AG20443 (cell line): ENCODE data around the gene RNGTT.

Experiments
- DNase-seq: peaks from one replicate; pipeline ENCODE4 v3.0.0; 2012; ENCODE audit warnings: low spot score, mixed read lengths

Gene RNGTT

GRCh38 chr6:88653936-88654335, 309.5 kb downstream of the RNGTT start:
- no peak for DNase-seq

DNA sequence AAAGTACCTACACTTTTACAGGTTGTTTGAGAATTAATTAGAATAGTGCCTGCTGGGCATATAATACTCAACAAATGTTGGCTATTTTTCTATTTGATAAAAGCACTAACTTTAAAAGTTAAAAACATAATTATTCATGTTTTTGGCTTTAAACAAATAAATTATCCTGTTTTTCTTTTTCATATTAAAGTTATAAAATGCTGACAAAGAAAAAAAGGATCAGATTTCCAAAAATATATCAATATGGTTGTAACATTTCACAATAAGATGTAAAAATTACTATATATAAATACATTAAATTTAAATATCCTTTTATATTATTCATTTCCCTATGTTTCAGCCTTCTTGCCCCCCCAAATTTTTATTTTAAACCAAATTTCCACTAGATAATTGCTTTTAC, 312.0 kb downstream of the RNGTT start:
- no peak for DNase-seq

DNA sequence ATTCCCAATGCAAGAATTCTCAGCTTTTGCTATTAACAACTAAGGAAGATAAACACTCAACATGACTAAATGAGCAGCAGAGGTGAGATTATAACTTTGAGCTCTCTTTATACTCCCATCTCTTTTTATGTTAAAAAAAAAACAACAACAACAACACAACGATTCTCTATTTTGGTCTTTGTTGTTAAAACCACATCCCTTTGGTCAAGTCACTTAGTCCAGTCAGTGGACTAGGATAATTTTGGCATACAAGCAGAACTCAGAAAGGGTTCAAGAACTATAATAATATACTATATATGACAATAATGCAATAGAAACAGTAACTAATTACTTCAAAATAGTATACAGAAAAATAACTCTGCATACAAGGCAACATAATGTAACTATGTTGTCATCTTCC, 312.4 kb downstream of the RNGTT start:
- DNase-seq, result no peak

DNA sequence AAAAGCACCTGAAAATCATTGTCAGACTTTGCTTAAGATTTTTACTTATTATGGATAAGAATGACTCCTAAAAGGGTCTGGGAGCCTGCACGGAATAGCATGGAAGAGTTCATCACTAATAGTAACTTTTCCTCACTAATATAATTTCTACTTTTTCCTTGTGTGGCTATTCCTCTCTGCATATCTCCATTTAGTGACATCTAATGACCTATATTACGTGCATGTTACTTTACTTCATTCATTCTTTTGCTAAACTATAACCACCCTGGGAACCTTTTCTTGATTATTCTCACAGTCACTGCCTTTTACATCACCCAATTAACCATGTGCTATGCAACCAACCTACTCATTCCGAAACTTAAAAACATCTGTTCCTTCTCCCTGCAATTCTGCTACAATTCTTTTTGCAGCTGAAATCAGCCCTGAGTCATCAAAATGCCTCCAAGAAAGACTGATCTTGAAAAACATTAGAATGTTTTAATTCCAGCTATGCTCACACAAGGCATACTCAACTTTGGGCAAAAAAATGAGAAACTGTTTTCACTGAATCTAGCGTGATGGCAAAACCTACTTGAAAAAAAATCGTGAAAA, 313.3 kb downstream of the RNGTT start:
- peak; percentile 55 for DNase-seq

GRCh38 chr6:88641178-88641903, 322.1 kb downstream of the RNGTT start:
- DNase-seq, result no peak

GRCh38 chr6:88637761-88638545, 325.5 kb downstream of the RNGTT start:
- no peak for DNase-seq

DNA sequence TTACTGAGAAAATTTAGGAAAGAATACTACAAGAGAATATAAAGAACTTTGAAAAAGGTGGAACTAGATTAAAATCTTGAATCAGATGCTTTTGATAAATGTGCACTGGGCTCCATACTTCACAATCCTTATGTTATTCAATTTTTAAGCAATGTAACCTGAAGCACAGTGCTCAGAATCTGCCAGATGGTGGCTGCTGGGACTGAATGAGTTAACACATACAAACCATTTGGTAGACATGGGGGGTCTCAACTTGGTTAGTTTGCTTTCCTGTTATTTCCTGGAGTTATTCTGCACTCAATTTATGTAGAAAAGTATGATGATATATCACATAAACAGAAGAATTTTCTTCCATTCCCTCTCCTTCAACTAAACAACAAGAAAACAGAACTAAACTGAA, 326.5 kb downstream of the RNGTT start:
- DNase-seq, result no peak

- no peak for DNase-seq
Measured at GRCh38 chr6:88633782-88634181, 329.6 kb downstream of the RNGTT start.

- DNase-seq, result no peak
Measured at GRCh38 chr6:88631830-88632229, 331.6 kb downstream of the RNGTT start.

- DNase-seq, result no peak
Measured at GRCh38 chr6:88629838-88630494, 333.5 kb downstream of the RNGTT start.

DNA sequence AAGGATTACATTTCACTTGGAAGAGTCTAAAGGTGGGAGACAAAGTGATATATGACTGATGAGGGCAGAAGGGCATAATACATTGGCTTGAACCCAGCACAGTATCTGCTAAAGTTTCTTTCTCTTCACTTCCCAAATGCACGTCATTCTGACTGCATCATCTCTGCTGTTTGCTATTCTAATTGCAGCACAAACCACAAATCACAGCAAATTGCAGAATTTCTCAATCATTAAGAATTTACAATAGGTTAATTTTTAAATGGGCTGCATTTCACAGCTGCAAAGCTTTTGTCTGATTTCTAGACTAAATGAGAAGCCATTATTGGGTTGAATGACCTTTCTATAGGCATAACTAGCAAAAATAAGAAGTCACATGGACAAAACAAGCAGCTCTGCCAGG, 337.0 kb downstream of the RNGTT start:
- DNase-seq, result no peak

DNA sequence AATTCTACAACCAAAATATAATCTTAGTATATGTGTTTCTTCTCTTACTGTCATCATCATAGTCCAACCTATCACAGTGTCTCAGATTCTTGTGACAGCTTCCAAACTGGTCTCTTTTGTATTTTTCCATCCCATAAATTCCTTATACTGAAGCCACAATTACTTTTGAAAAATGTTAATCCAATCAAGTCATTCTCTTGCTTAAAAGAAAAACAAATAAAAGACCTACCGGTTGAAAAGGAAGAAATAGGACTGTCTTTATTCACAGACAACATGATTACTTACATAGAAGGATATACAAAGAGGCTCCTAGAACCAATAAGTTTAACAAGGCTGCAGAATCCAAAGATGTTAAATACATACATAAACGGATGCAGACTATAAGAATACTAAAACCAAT, 339.9 kb downstream of the RNGTT start:
- no peak for DNase-seq

- DNase-seq, result no peak
Measured at GRCh38 chr6:88619951-88620350, 343.5 kb downstream of the RNGTT start.

DNA sequence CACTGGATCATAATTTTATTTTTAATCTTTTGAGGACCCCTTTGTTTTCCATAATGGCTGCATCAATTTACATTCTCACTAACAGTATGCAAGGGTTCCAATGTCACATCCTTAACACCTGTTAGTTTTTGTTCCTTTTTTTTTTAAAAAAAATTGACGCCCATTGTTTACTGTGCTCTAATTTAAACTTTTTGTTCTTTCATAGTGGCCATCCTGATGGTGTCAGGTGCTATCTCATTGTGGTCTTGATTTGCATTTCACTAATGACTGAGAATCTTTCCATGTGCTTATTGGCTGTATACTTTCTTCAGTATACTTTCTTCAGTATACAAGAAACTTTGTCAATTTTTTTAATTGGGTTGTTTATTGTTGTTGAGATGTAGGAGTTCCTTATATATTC, 347.0 kb downstream of the RNGTT start:
- DNase-seq, result no peak

- no peak for DNase-seq
Measured at GRCh38 chr6:88614316-88614877, 349.0 kb downstream of the RNGTT start.

GRCh38 chr6:88612631-88613030, 350.8 kb downstream of the RNGTT start:
- no peak for DNase-seq

GRCh38 chr6:88611721-88612120, 351.7 kb downstream of the RNGTT start:
- DNase-seq, result no peak

DNA sequence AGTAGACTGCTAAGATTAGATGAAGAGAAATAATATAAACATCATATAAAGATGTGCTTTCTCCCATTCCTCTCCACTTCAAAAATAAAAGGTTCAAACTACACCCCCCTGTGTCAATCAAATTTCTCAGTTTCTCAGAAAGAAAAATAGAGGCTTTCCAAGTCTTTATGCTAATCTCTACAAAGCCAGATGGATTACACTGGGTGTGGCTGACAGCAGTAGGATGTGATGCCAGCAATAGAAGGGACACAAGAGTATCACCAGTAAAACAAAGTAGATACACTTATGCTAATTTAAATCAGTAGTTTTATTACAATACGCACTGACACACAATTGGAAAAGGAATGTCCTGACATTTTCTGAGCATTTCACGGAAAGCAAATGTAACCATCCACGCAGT, 353.4 kb downstream of the RNGTT start:
- no peak for DNase-seq

GRCh38 chr6:88605271-88605670, 358.1 kb downstream of the RNGTT start:
- no peak for DNase-seq

DNA sequence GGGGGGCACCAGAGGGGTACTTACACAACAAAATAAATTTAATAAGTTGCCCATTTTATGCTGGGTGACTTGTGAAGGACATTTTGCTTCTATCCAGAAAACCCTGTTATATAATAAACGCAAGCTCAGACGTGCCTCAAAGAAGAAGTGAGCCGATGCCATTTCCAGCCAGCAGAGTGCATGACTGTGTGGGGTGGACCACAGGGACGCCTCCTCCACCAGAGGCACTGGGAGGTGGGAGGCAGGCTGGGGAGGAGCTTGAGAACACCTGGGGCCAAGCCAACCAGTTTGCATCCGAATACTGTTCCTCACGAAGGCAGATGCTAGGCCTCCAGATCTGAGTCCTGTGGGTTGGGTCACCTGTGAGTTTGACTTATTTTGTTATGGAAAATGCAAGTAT, 363.8 kb downstream of the RNGTT start:
- DNase-seq, result no peak

GRCh38 chr6:88596801-88597200, 366.6 kb downstream of the RNGTT start:
- DNase-seq, result no peak

DNA sequence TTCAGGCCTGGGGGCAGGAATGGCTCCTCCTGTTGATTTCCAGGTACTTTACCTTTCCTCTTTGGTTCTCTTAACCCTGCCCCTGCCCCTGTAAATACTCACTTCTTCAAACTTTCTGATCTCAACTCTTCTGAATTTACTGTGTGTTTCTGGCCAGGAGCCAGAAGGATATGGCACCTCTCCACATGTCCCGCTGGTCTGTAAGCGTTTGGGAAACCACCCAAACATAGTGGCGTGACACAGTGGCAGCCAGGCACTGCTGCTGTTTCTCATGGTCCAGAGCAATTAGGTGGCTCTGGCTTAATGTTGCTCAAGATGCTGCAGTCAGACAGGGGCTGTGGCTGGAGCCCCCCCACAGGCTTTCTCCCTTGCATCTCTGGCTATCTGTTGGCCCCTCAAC, 374.5 kb downstream of the RNGTT start:
- no peak for DNase-seq

DNA sequence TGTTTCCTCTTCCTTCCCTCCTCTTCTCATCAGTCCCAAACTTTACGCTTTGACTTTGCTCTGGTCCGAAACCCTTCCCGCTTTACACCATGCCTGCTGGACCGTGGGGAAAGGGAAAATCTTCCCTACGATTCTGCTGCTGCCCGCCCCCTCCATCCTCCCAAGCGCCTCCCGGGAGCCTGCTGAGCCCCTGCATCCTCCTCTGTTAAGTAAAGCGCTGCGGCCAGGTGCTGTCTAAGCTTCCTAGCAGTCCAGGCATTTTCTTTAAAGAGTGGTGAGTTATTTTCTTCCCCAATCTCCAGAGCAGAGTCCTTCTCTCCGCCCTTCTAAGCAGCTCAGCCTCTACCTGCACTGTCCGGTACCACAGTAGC, 376.3 kb downstream of the RNGTT start:
- no peak for DNase-seq
